ENCODE results near the gene RNU1-4. TPM values are rescaled to one million over a fixed set of nuclear protein-coding genes. Genes with fewer than 3 reads are reported as not detected.
"Not testable (repeated sequence)": the region's sequence is repeated elsewhere in the genome, so short reads cannot be mapped to it uniquely, and the experiment has no call there.

The RNU1-4 gene
- polyA plus RNA-seq, 1 donor from 2014 or later = not detected

DNA sequence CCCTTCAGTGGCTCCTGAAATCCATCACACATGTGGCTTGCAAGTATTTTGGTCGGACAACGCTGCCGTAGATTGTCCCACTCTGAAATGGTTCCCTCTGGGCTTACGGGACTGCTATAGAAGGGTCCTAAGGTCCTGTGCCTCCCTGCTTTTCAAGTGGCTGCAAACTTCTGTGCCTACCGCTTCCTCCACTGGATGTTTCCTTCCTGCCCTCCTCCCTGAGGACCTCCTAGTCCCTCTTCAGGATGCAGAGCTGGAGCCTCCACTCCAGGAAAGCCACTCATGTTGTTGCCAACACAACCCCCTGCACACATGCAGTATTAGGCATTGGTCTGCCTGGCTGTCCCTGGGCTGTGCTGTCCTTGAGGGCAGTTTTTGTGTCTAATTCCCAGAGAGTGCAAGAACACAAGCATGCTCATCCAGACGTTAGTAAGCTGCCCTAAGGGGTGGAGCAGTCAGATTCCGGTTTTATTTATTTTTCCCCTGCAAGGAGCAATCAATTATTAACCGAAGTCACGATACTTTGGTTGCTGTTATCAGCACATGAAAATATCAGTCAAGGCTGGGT, 26.5 kb downstream of the RNU1-4 start:
- H3K9me2 ChIP-seq (ENCODE audit: insufficient read depth, low read length) = not testable (repeated sequence)

DNA sequence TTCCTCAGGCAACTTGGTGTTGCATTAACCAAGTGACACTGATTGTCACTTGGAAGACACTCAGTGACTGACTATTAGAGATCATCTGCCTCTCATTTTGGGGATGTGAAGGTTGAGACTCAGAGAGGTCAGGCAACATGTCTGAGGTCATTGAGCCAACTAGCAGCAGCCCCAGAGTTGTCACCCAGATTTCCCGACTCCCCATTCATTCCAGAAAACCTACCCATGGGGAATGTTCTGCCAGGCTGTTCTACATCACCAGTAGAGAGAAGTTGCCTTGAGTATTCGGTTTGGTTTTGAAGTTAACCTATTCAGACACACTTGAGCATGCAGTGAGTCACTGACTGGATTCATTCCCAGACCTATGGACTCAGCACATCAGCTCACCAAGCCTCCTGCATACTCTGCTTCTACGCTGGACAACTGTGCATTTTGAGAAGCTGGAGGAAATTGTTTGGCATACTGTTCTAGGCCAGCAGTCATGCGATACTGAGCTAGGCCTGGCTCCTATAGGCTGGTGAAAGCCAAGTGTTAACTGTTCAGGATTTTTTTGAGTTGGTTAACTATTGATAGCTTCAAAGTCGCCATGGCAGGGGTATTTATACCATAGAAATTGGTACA, 29.9 kb downstream of the RNU1-4 start:
- H3K9me2 ChIP-seq (ENCODE audit: insufficient read depth, low read length); H3K9me3 ChIP-seq (ENCODE audit: low read length); H3F3A ChIP-seq (ENCODE audit: insufficient read depth, low read length, poor library complexity, severe bottlenecking): not testable (repeated sequence)

More for the DNA sequence above, 26.5 kb downstream of the RNU1-4 start:
- H3K4me3 ChIP-seq (ENCODE audit: low read length); H3K9me3 ChIP-seq (ENCODE audit: low read length); H3K27ac ChIP-seq (ENCODE audit: low read length); H3K36me3 ChIP-seq (ENCODE audit: insufficient read depth, low read length); H3K27me3 ChIP-seq (ENCODE audit: insufficient read depth, low read depth, low read length); H2AFZ ChIP-seq (ENCODE audit: low read depth, low read length); H3K79me2 ChIP-seq (replicated peaks; ENCODE audit: insufficient read depth, low read length); H3K4me2 ChIP-seq (ENCODE audit: low read length); H3K9ac ChIP-seq (ENCODE audit: low read length); H3F3A ChIP-seq (ENCODE audit: insufficient read depth, low read length, poor library complexity, severe bottlenecking); H4K20me1 ChIP-seq (ENCODE audit: insufficient read depth): not testable (repeated sequence)

DNA sequence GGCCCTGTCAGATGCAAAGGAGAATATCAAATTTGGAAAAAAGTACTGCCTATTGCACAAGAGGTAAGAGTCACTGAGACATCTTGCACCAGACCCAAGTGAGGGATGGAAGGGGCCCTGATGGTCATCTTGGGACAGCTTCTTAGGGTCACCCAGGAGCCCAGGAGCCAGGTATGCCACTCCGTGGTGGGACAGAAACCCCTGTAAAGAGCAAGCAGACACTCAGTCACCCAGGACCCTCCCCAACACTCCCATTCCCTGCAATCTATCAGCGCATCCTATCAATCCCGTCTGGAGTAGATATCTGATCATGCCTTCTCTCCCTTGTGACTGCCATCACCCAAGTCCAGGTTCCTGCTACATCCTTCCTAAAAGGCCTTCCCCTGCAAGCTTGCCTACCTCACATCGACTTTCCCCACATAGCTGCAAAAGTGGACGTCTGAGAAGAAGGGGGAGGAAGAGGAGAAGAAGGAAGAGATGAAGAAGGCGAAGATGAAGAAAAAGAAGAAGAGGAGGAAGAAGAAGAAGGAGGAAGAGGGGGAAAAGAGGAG, 30.7 kb downstream of the RNU1-4 start:
- not testable (repeated sequence) for H3K27me3 ChIP-seq (ENCODE audit: insufficient read depth, low read depth, low read length); H3F3A ChIP-seq (ENCODE audit: insufficient read depth, low read length, poor library complexity, severe bottlenecking); H3K27ac ChIP-seq (ENCODE audit: low read length); H3K9ac ChIP-seq (ENCODE audit: low read length); H3K36me3 ChIP-seq (ENCODE audit: insufficient read depth, low read length); H4K20me1 ChIP-seq (ENCODE audit: insufficient read depth); H2AFZ ChIP-seq (ENCODE audit: low read depth, low read length); H3K79me2 ChIP-seq (replicated peaks; ENCODE audit: insufficient read depth, low read length); H3K9me3 ChIP-seq (ENCODE audit: low read length); H3K4me3 ChIP-seq (ENCODE audit: low read length); H3K9me2 ChIP-seq (ENCODE audit: insufficient read depth, low read length); H3K4me2 ChIP-seq (ENCODE audit: low read length)

More for the DNA sequence above, 29.9 kb downstream of the RNU1-4 start:
- not testable (repeated sequence) for H3K27me3 ChIP-seq (ENCODE audit: insufficient read depth, low read depth, low read length); H3K27ac ChIP-seq (ENCODE audit: low read length); H3K4me3 ChIP-seq (ENCODE audit: low read length); H2AFZ ChIP-seq (ENCODE audit: low read depth, low read length); H4K20me1 ChIP-seq (ENCODE audit: insufficient read depth); H3K79me2 ChIP-seq (replicated peaks; ENCODE audit: insufficient read depth, low read length); H3K9ac ChIP-seq (ENCODE audit: low read length); H3K4me2 ChIP-seq (ENCODE audit: low read length); H3K36me3 ChIP-seq (ENCODE audit: insufficient read depth, low read length)

GRCh38 chr1:16772275-16773204, 32.2 kb downstream of the RNU1-4 start:
- H3K9me3 ChIP-seq (ENCODE audit: low read length); H3K4me3 ChIP-seq (ENCODE audit: low read length); H3K9ac ChIP-seq (ENCODE audit: low read length); H2AFZ ChIP-seq (ENCODE audit: low read depth, low read length); H3K4me2 ChIP-seq (ENCODE audit: low read length); H4K20me1 ChIP-seq (ENCODE audit: insufficient read depth); H3K36me3 ChIP-seq (ENCODE audit: insufficient read depth, low read length); H3K9me2 ChIP-seq (ENCODE audit: insufficient read depth, low read length); H3K27ac ChIP-seq (ENCODE audit: low read length); H3K27me3 ChIP-seq (ENCODE audit: insufficient read depth, low read depth, low read length); H3F3A ChIP-seq (ENCODE audit: insufficient read depth, low read length, poor library complexity, severe bottlenecking); H3K79me2 ChIP-seq (replicated peaks; ENCODE audit: insufficient read depth, low read length): not testable (repeated sequence)

- not testable (repeated sequence) for H2AFZ ChIP-seq (ENCODE audit: low read depth, low read length); H3K4me3 ChIP-seq (ENCODE audit: low read length); H3K36me3 ChIP-seq (ENCODE audit: insufficient read depth, low read length); H3K9me2 ChIP-seq (ENCODE audit: insufficient read depth, low read length); H3K4me2 ChIP-seq (ENCODE audit: low read length); H4K20me1 ChIP-seq (ENCODE audit: insufficient read depth); H3K27ac ChIP-seq (ENCODE audit: low read length); H3K79me2 ChIP-seq (replicated peaks; ENCODE audit: insufficient read depth, low read length); H3F3A ChIP-seq (ENCODE audit: insufficient read depth, low read length, poor library complexity, severe bottlenecking); H3K27me3 ChIP-seq (ENCODE audit: insufficient read depth, low read depth, low read length); H3K9me3 ChIP-seq (ENCODE audit: low read length); H3K9ac ChIP-seq (ENCODE audit: low read length)
Measured at GRCh38 chr1:16773205-16773596, 32.9 kb downstream of the RNU1-4 start.

GRCh38 chr1:16773723-16774122, 33.4 kb downstream of the RNU1-4 start:
- not testable (repeated sequence) for H3K36me3 ChIP-seq (ENCODE audit: insufficient read depth, low read length); H3K79me2 ChIP-seq (replicated peaks; ENCODE audit: insufficient read depth, low read length); H3K4me2 ChIP-seq (ENCODE audit: low read length); H4K20me1 ChIP-seq (ENCODE audit: insufficient read depth); H3K9ac ChIP-seq (ENCODE audit: low read length); H3K27ac ChIP-seq (ENCODE audit: low read length); H3K9me2 ChIP-seq (ENCODE audit: insufficient read depth, low read length); H2AFZ ChIP-seq (ENCODE audit: low read depth, low read length); H3F3A ChIP-seq (ENCODE audit: insufficient read depth, low read length, poor library complexity, severe bottlenecking); H3K9me3 ChIP-seq (ENCODE audit: low read length); H3K27me3 ChIP-seq (ENCODE audit: insufficient read depth, low read depth, low read length); H3K4me3 ChIP-seq (ENCODE audit: low read length)

DNA sequence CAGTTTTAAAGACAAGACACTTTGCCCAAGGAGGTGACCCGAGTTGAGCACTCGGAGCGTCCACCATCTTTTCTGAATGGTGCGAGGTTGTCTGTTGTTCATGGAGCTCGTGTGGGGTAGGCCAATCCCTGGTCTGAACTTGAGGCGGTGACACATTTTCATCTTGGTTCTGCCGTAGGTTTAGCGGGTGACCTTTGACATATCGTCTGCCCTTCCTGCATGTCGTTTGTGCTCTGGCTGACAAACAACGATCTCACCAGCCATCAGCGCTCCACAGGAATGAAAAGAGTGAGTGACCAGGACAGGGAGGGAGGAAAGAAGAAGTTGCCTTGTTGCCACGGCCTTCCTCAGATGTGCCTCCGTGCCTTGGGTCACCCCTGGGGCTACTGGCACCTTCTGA, 34.5 kb downstream of the RNU1-4 start:
- H3K9me3 ChIP-seq (ENCODE audit: low read length); H3K79me2 ChIP-seq (replicated peaks; ENCODE audit: insufficient read depth, low read length); H3F3A ChIP-seq (ENCODE audit: insufficient read depth, low read length, poor library complexity, severe bottlenecking); H3K4me2 ChIP-seq (ENCODE audit: low read length); H4K20me1 ChIP-seq (ENCODE audit: insufficient read depth); H3K9me2 ChIP-seq (ENCODE audit: insufficient read depth, low read length); H3K9ac ChIP-seq (ENCODE audit: low read length); H3K36me3 ChIP-seq (ENCODE audit: insufficient read depth, low read length); H3K27ac ChIP-seq (ENCODE audit: low read length); H3K4me3 ChIP-seq (ENCODE audit: low read length); H3K27me3 ChIP-seq (ENCODE audit: insufficient read depth, low read depth, low read length); H2AFZ ChIP-seq (ENCODE audit: low read depth, low read length): not testable (repeated sequence)
